ENCODE data around the gene ANKRD52. TPM values are rescaled to one million over a fixed set of nuclear protein-coding genes. Genes with fewer than 3 reads are reported as not detected.
A peak's percentile ranks its signal among the peaks of the same experiment; 100 is the strongest.

ANKRD52 gene
- total and polyA plus RNA-seq, 10 of the 15 experiments (the other 5 are each of a cell fraction or from before 2014, with no cell fraction given): 0.90 to 55.3 (median 16.1) TPM

DNA sequence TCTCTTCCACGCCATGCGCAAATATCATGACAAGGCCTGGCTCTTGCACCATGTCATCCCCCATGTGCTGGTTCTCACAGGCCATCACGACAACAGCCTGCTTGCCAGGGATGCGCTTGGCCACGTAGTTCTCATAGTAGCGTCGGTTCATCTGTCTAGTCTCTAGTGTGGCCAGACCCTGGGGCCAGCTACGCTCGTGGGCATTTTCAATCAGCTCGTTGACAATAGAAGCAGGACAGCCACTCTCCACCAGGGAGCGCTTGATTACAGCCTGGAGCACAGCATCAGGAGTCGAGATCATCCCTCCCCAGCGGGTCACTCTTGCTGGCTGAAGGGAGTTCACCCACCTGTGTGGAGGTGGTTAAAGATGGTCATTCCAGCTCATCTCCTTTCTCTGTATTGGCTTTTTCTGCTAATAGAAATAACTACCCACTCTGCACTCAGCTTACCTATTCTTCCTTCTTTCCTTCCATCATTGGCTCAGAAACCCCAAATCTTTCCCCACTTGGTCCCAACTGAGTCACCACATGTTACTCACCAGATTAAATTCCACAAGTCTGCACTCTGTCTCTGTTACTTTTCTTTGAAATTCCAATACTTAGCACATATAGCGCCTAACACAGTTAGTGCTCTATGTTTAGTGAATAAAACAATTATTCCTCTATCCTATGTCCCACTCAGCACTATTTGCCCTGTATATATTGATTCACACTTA, 51.6 kb downstream of the ANKRD52 start (continued):
- TF ChIP-seq, protein P1, sequence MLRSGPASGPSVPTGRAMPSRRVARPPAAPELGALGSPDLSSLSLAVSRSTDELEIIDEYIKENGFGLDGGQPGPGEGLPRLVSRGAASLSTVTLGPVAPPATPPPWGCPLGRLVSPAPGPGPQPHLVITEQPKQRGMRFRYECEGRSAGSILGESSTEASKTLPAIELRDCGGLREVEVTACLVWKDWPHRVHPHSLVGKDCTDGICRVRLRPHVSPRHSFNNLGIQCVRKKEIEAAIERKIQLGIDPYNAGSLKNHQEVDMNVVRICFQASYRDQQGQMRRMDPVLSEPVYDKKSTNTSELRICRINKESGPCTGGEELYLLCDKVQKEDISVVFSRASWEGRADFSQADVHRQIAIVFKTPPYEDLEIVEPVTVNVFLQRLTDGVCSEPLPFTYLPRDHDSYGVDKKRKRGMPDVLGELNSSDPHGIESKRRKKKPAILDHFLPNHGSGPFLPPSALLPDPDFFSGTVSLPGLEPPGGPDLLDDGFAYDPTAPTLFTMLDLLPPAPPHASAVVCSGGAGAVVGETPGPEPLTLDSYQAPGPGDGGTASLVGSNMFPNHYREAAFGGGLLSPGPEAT (IDR thresholded peaks at IDR 0.05; ENCODE audit: low read depth): no peak
- TF ChIP-seq NFXL1 (IDR thresholded peaks at IDR 0.05; ENCODE audit: borderline replicate concordance): no peak
- no peak for TF ChIP-seq HDAC6 (IDR thresholded peaks at IDR 0.05; ENCODE audit: unreplicated experiment)
- no peak for TF ChIP-seq ZBED1 (IDR thresholded peaks at IDR 0.05; ENCODE audit: borderline replicate concordance)
- TF ChIP-seq, protein P2, sequence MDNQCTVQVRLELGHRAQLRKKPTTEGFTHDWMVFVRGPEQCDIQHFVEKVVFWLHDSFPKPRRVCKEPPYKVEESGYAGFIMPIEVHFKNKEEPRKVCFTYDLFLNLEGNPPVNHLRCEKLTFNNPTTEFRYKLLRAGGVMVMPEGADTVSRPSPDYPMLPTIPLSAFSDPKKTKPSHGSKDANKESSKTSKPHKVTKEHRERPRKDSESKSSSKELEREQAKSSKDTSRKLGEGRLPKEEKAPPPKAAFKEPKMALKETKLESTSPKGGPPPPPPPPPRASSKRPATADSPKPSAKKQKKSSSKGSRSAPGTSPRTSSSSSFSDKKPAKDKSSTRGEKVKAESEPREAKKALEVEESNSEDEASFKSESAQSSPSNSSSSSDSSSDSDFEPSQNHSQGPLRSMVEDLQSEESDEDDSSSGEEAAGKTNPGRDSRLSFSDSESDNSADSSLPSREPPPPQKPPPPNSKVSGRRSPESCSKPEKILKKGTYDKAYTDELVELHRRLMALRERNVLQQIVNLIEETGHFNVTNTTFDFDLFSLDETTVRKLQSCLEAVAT (IDR thresholded peaks at IDR 0.05): 0 out of 2 replicates have a peak, but pooled peaks have one; percentile 57
- TF ChIP-seq FOXM1 (IDR thresholded peaks at IDR 0.05; ENCODE audit: low read depth, low read length): no peak
- TF ChIP-seq SREBF1 (IDR thresholded peaks at IDR 0.05; ENCODE audit: low read length): no peak
- TF ChIP-seq BHLHE40 (IDR thresholded peaks at IDR 0.05; ENCODE audit: borderline replicate concordance in 1 of 2, low read depth in 2 of 2, low read length in 1 of 2): no peak
- TF ChIP-seq SRF (IDR thresholded peaks at IDR 0.05; ENCODE audit: low read depth in 2 of 2, low read length in 2 of 2): no peak
- TF ChIP-seq SMARCA5 (IDR thresholded peaks at IDR 0.05): peak; percentile 65; the same call in 1 of the 2 replicates
- no peak for TF ChIP-seq NR2F1 (conservative IDR thresholded peaks at IDR 0.05)
- peak; percentile 62 for TF ChIP-seq SMC3 (IDR thresholded peaks at IDR 0.05; ENCODE audit: borderline replicate concordance, low read length)
- TF ChIP-seq WRNIP1 (IDR thresholded peaks at IDR 0.05; ENCODE audit: borderline replicate concordance, low read depth, low read length): no peak

Measured in GM12878 (cell line).